K562 (cell line): Measurements from ENCODE around the gene ING5. TPM values are rescaled to one million over a fixed set of nuclear protein-coding genes. Genes with fewer than 3 reads are reported as not detected.

Experiments
- ATAC-seq: fragments of 200-7000 bp; cut with Tn5 transposase; 3 replicates; pipeline ENCODE4 v1.9.1; 2020; ENCODE audit warnings: moderate library complexity
- BruUV-seq: library from RNA; stranded (reverse); fragments of 400-500 nt; replicated peaks from 2 replicates; lab custom pipeline; 2021; lab: Mats Ljungman, UMichigan
- CTCF ChIA-PET: fragments of 300-600 bp; formaldehyde crosslinking; extraction: SDS; loops from one replicate; lab custom pipeline; 2021; ENCODE audit warnings: low intra/inter-chr PET ratio; lab: Yijun Ruan, JAX
- POLR2A ChIA-PET: fragments of 300-600, 350-650 bp; sonication (Branson Sonifier 250); formaldehyde crosslinking; extraction: SDS; loops from one replicate; lab custom pipeline; 2021; ENCODE audit warnings: antibody characterized with exemption, inconsistent platforms; lab: Yijun Ruan, JAX
- DNase-seq, 4 experiments: peaks; one replicate each; pipeline versions ENCODE4 v3.0.0 to v3.0.0-alpha.2; 2011 to 2018; ENCODE audit warnings: low spot score in 3 of 4, mixed read lengths in 3 of 4; ENCODE audit errors: extremely low read depth in 1 of 4
- FAIRE-seq: peaks from 2 replicates; lab custom pipeline; 2011; peaks lifted over from hg19 to GRCh38; lab: Jason Lieb, UNC
- H2AFZ ChIP-seq: 2 replicates; pipeline ENCODE4 v1.6.0; 2011; ENCODE audit warnings: low read depth, low read length, control low read depth, inconsistent platforms
- H3K27ac ChIP-seq: fragments of 200-600 bp; 3 replicates; pipeline ENCODE4 v1.8.0; 2011; ENCODE audit warnings: low read depth, mild to moderate bottlenecking, control low read depth, inconsistent platforms, low read length, moderate library complexity, mixed read lengths; ENCODE audit errors: extremely low read depth
- H3K27me3 ChIP-seq, 2 experiments: fragments of 300-600 bp in 1 of 2; 2 replicates in 1 of 2; 3 replicates in 1 of 2; pipeline versions ENCODE4 v1.6.0 to v1.8.0; 2011; ENCODE audit warnings: inconsistent platforms in 2 of 2, low read length in 2 of 2, mild to moderate bottlenecking in 1 of 2, mixed read lengths in 1 of 2, moderate library complexity in 1 of 2; ENCODE audit not compliant: control insufficient read depth in 2 of 2, insufficient read depth in 2 of 2
- H3K36me3 ChIP-seq: fragments of 300-600 bp; 3 replicates; pipeline ENCODE4 v1.8.0; 2011; ENCODE audit warnings: mild to moderate bottlenecking, low read length, inconsistent platforms; ENCODE audit not compliant: control insufficient read depth, insufficient read depth
- H3K4me1 ChIP-seq, 2 experiments: fragments of 200-600 bp in 1 of 2; replicated peaks in 1 of 2; 2 replicates in 1 of 2; 3 replicates in 1 of 2; pipeline versions ENCODE4 v1.5.1 to v1.8.0; 2011; ENCODE audit warnings: inconsistent platforms in 2 of 2, low read length in 2 of 2, mild to moderate bottlenecking in 1 of 2, mixed read lengths in 1 of 2, moderate library complexity in 1 of 2; ENCODE audit not compliant: control insufficient read depth in 2 of 2, insufficient read depth in 2 of 2
- H3K4me2 ChIP-seq: 2 replicates; pipeline ENCODE4 v1.6.1; 2011; ENCODE audit warnings: low read length, control low read depth, inconsistent platforms, mixed read lengths; ENCODE audit not compliant: insufficient read depth
- H3K4me3 ChIP-seq: fragments of 200-600 bp; sonication (generic), shearing (Covaris generic); 2 replicates; pipeline ENCODE4 v1.5.1; 2016; ENCODE audit warnings: control low read depth, inconsistent platforms
- H3K79me2 ChIP-seq: fragments of 200-600 bp; 3 replicates; pipeline ENCODE4 v1.8.0; 2011; ENCODE audit warnings: low read length, inconsistent platforms; ENCODE audit not compliant: control insufficient read depth, insufficient read depth
- H3K9ac ChIP-seq, 2 experiments: 2 replicates each; pipeline versions ENCODE4 v1.6.0 to v1.6.1; 2011; ENCODE audit warnings: low read depth in 2 of 2, low read length in 2 of 2, control low read depth in 1 of 2, inconsistent platforms in 1 of 2, mild to moderate bottlenecking in 1 of 2, mixed read lengths in 1 of 2; ENCODE audit not compliant: insufficient read depth in 1 of 2
- H3K9me1 ChIP-seq: one replicate; pipeline ENCODE4 v1.6.0; 2011; ENCODE audit warnings: inconsistent platforms, mild to moderate bottlenecking, low read length, moderate library complexity; ENCODE audit not compliant: control insufficient read depth, insufficient read depth
- H3K9me3 ChIP-seq: replicated peaks from 2 replicates; pipeline ENCODE4 v1.5.1; 2011; ENCODE audit warnings: low read depth, low read length, inconsistent platforms; ENCODE audit not compliant: control insufficient read depth, insufficient read depth
- H4K20me1 ChIP-seq: replicated peaks from 2 replicates; pipeline ENCODE4 v1.6.1; 2011; ENCODE audit warnings: low read length, inconsistent platforms, mixed read lengths; ENCODE audit not compliant: control insufficient read depth, insufficient read depth
- DNMT1 ChIP-seq: fragments of 450-650 bp; IDR thresholded peaks from 2 replicates; pipeline ENCODE4 v1.6.1; 2016; ENCODE audit warnings: antibody characterized with exemption, mild to moderate bottlenecking
- HOXB6 ChIP-seq: fragments of 250-450 bp; sonication (Bioruptor Pico); IDR thresholded peaks from 2 replicates; pipeline ENCODE4 v1.5.1; 2022; ENCODE audit warnings: mild to moderate bottlenecking, borderline replicate concordance
- HSF4 ChIP-seq: fragments of 250-450 bp; sonication (Bioruptor Pico); IDR thresholded peaks from 2 replicates; pipeline ENCODE4 v2.1.2; 2022; ENCODE audit warnings: mild to moderate bottlenecking, moderate library complexity, borderline replicate concordance
- PHF20 ChIP-seq: fragments of 450-650 bp; IDR thresholded peaks from 2 replicates; pipeline ENCODE4 v1.6.1; 2018; ENCODE audit not compliant: partially characterized antibody
- RAD51 ChIP-seq: fragments of 450-650 bp; IDR thresholded peaks from 2 replicates; pipeline ENCODE4 v1.7.1; 2016; ENCODE audit warnings: low read depth, mild to moderate bottlenecking, borderline replicate concordance
- RBFOX2 ChIP-seq: fragments of 200-400 bp; formaldehyde crosslinking; IDR thresholded peaks from 2 replicates; pipeline ENCODE4 v1.6.1; 2017; ENCODE audit warnings: low read depth, mild to moderate bottlenecking, low read length, moderate library complexity
- SMAD3 ChIP-seq: fragments of 450-650 bp; formaldehyde crosslinking; conservative IDR thresholded peaks from 2 replicates; pipeline ENCODE4 v1.4.0; 2020; ENCODE audit warnings: mild to moderate bottlenecking
- SMARCA5 ChIP-seq: fragments of 450-650 bp; IDR thresholded peaks from 2 replicates; pipeline ENCODE4 v1.6.1; 2016
- TEAD2 ChIP-seq: fragments of 450-650 bp; IDR thresholded peaks from 2 replicates; pipeline ENCODE4 v1.6.1; 2016; ENCODE audit warnings: missing genetic modification characterization, control low read depth, missing compliant biosample characterization
- ZFX ChIP-seq: sonication (generic); formaldehyde crosslinking; IDR thresholded peaks from 2 replicates; pipeline ENCODE4 v1.8.0; 2022; ENCODE audit warnings: mild to moderate bottlenecking, missing genetic modification reagents, moderate library complexity
- WGBS: fragments of 100-300 bp; shearing (Covaris generic); methylation state at CpG from one replicate; pipeline ENCODE4 v1.1.6; 2016; ENCODE audit warnings: low coverage, mixed read lengths; ENCODE audit not compliant: insufficient coverage; ENCODE audit errors: missing lambda C conversion rate; 5-methylcytosine and 5-hydroxymethylcytosine counted together
- in situ Hi-C: fragments of 300-500 bp; cut with MboI; formaldehyde crosslinking; loops from 4 replicates; pipeline ENCODE4 v1.15.0; 2018; ENCODE audit warnings: inconsistent platforms, mixed read lengths
- intact Hi-C: fragments of 100-400 bp; cut with micrococcal nuclease; formaldehyde crosslinking; loops from 2 replicates; pipeline ENCODE4 v1.14.2; 2022
- polyA plus RNA-seq, 8 experiments: library from polyadenylated mRNA; depleted of rRNA in 4 of 8; stranded (reverse) in 5 of 8; unstranded in 3 of 8; fragments of >200 nt; fragmentation: Nextera tagmentation in 2 of 8; fragmentation: Illumina TruSeq in 1 of 8; extraction: Ambion mirVana in 2 of 8; extraction: Trizol in 1 of 8; gene quantifications; 2 replicates each; pipeline versions ENCODE4 v1.2.1 to v1.2.3, GENCODE V29; 2011 to 2014; ENCODE audit warnings: inconsistent platforms in 1 of 8, missing spikeins in 1 of 8
- total RNA-seq, 7 experiments: library from RNA; depleted of rRNA in 6 of 7; stranded (reverse); fragments of >200 nt in 6 of 7; fragmentation: Illumina TruSeq in 2 of 7; extraction: Trizol in 2 of 7; gene quantifications; 2 replicates each; pipeline versions ENCODE4 v1.2.1 to v1.2.3, GENCODE V29; 2011 to 2021; ENCODE audit warnings: low replicate concordance in 1 of 7
- TF ChIP-seq, protein P1 (sequence below): fragments of 450-650 bp; IDR thresholded peaks from 2 replicates; pipeline ENCODE4 v1.6.1; 2014; ENCODE audit warnings: low read depth, mild to moderate bottlenecking, moderate library complexity, borderline replicate concordance
- TF ChIP-seq, protein P2 (sequence below): fragments of 250-450 bp; sonication (Bioruptor Pico); IDR thresholded peaks from 2 replicates; pipeline ENCODE4 v1.5.1; 2021; ENCODE audit warnings: mild to moderate bottlenecking

ING5 gene
- total and polyA plus RNA-seq, 9 of the 15 experiments (the other 6 are each of a cell fraction or from before 2014, with no cell fraction given) = 10.4 to 53.3 (median 27.9) TPM

- TF ChIP-seq HOXB6 (CRISPR knock-in tag) (no peak), ZFX (CRISPR knock-in tag) (no peak)
- TF ChIP-seq, protein P1, sequence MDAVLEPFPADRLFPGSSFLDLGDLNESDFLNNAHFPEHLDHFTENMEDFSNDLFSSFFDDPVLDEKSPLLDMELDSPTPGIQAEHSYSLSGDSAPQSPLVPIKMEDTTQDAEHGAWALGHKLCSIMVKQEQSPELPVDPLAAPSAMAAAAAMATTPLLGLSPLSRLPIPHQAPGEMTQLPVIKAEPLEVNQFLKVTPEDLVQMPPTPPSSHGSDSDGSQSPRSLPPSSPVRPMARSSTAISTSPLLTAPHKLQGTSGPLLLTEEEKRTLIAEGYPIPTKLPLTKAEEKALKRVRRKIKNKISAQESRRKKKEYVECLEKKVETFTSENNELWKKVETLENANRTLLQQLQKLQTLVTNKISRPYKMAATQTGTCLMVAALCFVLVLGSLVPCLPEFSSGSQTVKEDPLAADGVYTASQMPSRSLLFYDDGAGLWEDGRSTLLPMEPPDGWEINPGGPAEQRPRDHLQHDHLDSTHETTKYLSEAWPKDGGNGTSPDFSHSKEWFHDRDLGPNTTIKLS = no peak
- TF ChIP-seq, all 486 proteins: peak for 0
Observed at GRCh38 chr2:241753493-241753892, 51.7 kb downstream of the ING5 start (continued).

DNA sequence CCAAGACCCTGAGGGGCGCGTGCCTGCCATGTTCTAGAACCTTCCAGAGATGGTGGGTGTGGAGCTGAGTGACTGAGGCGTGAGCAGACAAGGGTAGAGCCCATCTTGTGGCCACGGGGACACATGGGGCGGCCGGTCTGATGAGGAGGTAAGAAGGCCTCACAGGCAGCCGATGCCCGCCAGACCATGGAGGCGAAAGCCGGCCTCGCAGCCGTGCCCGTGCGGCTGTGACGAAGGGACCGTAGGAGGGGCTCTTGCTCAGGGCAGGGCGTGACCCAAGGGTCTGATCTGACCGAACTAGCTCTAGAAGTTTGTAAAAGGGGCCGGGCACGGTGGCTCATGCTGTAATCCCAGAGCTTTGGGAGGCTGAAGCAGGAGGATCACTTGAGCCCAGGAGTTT lies 52.2 kb downstream of the ING5 start:
- no TSS peak for BruUV-seq
- Histone ChIP-seq H3K36me3 (peaks cover 57% of the 10 kb centered on the region; the same call in 2 of the 3 replicates), H3K9me3 (no peaks in the 10 kb centered on the region), H3K27ac (no peak overlapping the region), H3K79me2 (no peaks in the 10 kb centered on the region), H4K20me1 (no peaks in the 10 kb centered on the region), H3K4me1 (no peaks in the 10 kb centered on the region; a peak in 1 of 5 replicates), H3K9me1 (no peaks in the 10 kb centered on the region), H3K4me3 (no peak overlapping the region), H2AFZ (no peak overlapping the region), H3K27me3 (no peaks in the 10 kb centered on the region), H3K4me2 (no peak overlapping the region), H3K9ac (no peak overlapping the region)
- FAIRE-seq (no peak), DNase-seq (no peak), ATAC-seq (no peak)
- intact Hi-C loops (no loop called here), in situ Hi-C loops (no loop called here)
- ChIA-PET POLR2A (interaction anchor here (0.6 to 0.7 kb wide), 2 partner anchors 132 to 172 kb away, joined by 3 read pairs; no protein-coding TSS in a partner anchor), CTCF (no interaction called here)
- WGBS = 96% methylated on average over 5 of the region's 20 CpGs
- TF ChIP-seq, protein P2, sequence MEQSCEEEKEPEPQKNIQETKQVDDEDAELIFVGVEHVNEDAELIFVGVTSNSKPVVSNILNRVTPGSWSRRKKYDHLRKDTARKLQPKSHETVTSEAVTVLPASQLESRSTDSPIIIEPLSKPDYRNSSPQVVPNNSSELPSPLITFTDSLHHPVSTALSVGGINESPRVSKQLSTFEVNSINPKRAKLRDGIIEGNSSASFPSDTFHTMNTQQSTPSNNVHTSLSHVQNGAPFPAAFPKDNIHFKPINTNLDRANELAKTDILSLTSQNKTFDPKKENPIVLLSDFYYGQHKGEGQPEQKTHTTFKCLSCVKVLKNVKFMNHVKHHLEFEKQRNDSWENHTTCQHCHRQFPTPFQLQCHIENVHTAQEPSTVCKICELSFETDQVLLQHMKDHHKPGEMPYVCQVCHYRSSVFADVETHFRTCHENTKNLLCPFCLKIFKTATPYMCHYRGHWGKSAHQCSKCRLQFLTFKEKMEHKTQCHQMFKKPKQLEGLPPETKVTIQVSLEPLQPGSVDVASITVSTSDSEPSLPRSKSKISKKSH (CRISPR knock-in tag) = no peak
- TF ChIP-seq DNMT1 (no peak), PHF20 (no peak), SMARCA5 (no peak), RAD51 (no peak), SMAD3 (CRISPR knock-in tag) (no peak), TEAD2 (tag) (no peak), RBFOX2 (no peak), HSF4 (CRISPR knock-in tag) (no peak)
- TF ChIP-seq, all 486 proteins: peak for 0
